ENCODE data around the gene DPP6.

The DPP6 gene

DNA sequence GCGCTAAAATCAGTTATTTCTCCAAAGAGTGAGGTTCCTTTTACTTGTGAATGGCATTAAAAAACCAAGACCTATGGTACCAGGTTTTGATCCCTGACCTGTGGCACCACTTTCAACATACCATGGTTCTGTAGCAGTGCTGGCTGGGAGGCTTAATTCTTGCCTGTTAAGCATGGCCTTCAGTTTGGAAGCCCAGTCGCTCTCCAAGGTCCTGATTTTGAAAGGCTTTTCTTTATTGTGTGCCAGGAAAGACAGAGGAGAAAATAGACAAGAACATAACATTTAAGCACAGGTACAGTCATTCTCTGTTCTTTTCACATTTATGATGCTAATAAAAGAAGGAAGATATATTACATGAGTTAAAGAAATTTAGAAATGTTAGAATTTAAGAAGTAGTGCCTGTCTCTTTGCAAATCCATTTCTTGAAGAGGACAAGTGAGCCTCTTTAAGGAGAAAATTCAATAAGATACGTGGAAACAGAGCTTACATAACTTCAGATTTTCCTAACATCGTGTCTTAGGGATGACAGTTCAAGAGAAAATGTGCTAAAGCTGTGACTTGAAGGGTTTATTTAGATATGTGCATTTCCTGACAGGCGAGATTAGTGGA, 357.6 kb downstream of the DPP6 start:
- no peak for DNase-seq (ENCODE audit: low spot score)
- TF ChIP-seq CTCF (IDR thresholded peaks at IDR 0.05; ENCODE audit: extremely low read depth, insufficient read depth, missing control alignments): no peak
- in situ Hi-C loops (cut with MboI; ENCODE audit: low pct_unique_long_range_greater_than_20kb, low sequenced_read_pairs, unreplicated experiment): no loop called here

DNA sequence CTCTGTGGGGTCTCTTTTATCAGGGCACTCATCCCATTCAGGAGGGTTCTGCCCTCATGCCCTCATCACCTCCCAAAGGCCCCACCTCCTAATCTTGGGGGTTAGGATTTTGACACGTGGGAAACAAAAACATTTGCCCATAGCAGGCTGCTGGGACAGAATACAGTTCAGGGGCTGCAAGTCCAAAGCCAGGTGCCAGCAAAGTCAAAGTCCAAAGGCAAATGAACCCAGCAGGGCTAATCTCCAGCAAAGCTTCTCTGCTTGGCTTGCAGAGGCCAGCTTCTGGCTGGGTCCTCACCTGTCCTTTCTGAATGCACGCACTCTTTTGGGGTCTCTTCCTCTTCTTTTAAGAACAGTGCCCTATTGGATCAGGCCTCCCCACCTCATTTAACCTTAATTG, 359.9 kb downstream of the DPP6 start:
- no peak for TF ChIP-seq CTCF (IDR thresholded peaks at IDR 0.05; ENCODE audit: extremely low read depth, insufficient read depth, missing control alignments)
- DNase-seq (ENCODE audit: low spot score): no peak
- in situ Hi-C loops (cut with MboI; ENCODE audit: low pct_unique_long_range_greater_than_20kb, low sequenced_read_pairs, unreplicated experiment): no loop called here

DNA sequence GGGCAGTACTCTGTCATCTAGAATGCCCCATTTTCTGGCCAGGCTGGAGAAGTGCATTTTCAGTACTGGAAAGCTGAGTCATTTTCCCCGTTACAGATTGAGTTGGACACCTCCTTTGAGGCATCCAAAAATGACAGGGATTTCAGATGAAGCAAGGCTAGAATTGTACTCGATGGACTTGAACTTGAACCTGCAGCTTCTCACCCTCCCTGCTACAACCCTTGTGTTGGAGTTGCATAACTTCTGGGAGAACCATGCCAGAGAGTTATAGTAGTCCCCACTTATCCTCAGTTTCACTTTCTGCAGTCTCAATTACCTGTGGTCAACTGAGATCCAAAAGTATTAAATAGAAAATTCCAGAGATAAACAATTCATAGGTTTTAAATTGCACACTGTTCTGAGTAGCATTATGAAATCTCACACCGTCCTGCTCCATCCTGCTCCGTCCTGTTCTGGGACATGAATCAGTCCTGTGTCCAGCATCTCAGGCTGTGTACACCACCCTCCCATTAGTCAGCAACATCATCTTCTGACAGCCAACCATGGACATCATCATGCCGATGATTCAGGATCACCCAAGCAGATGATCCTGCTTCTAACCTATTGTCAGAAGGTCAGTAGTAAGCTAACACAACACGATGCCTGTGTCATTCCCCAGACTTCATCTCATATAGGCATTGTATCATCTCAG, 363.7 kb downstream of the DPP6 start:
- no peak for DNase-seq (ENCODE audit: low spot score)
- in situ Hi-C loops (cut with MboI; ENCODE audit: low pct_unique_long_range_greater_than_20kb, low sequenced_read_pairs, unreplicated experiment): no loop called here
- no peak for TF ChIP-seq CTCF (IDR thresholded peaks at IDR 0.05; ENCODE audit: extremely low read depth, insufficient read depth, missing control alignments)

DNA sequence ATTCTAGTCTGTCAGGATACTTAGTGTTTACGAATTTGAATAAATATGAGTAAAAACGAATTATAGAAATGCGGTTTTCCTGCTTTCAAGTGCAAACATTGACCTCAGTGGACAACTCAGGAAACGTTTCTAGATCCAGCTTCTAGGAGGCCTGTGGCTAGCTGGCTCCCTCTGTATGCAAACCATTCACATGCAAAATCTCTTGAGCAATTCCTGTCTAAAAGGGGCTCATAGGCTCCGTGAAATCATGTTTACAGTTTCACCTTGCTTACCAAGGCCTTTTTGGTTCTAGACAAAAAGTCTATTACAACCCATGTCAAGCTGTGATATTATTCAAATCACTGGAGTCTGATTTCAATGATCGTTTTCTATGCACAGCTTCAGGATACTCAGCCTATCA, 364.5 kb downstream of the DPP6 start:
- no peak for DNase-seq (ENCODE audit: low spot score)
- in situ Hi-C loops (cut with MboI; ENCODE audit: low pct_unique_long_range_greater_than_20kb, low sequenced_read_pairs, unreplicated experiment): no loop called here
- no peak for TF ChIP-seq CTCF (IDR thresholded peaks at IDR 0.05; ENCODE audit: extremely low read depth, insufficient read depth, missing control alignments)

GRCh38 chr7:154419344-154419743, 367.1 kb downstream of the DPP6 start:
- DNase-seq (ENCODE audit: low spot score): no peak
- TF ChIP-seq CTCF (IDR thresholded peaks at IDR 0.05; ENCODE audit: extremely low read depth, insufficient read depth, missing control alignments): no peak
- in situ Hi-C loops (cut with MboI; ENCODE audit: low pct_unique_long_range_greater_than_20kb, low sequenced_read_pairs, unreplicated experiment): no loop called here

DNA sequence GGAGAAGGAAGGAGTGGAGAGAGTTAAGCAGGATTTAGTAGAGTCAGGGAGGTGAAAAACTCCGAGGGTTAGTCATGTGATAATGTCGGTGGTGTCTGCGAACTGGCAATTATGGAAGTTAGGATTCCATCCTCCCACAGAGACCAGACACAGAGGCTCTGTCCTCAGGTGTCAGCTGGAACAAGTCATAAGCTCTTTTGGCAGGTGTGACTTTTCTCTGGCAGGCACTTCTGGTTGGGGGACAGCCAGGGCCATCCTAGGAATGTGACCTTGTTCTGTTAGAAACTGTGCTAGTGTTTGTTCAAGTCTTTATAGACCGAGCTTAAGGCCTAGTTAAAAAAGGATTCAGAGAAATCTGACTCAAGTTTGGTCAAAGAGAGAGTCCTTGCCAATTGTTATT, 371.0 kb downstream of the DPP6 start:
- no peak for TF ChIP-seq CTCF (IDR thresholded peaks at IDR 0.05; ENCODE audit: extremely low read depth, insufficient read depth, missing control alignments)
- in situ Hi-C loops (cut with MboI; ENCODE audit: low pct_unique_long_range_greater_than_20kb, low sequenced_read_pairs, unreplicated experiment): no loop called here
- DNase-seq (ENCODE audit: low spot score): no peak

All from GM13977 (cell line).